ENCODE measurements around the gene SLC27A4.

GRCh38 chr9:128384801-128385495, 44.6 kb downstream of the SLC27A4 start:
- TF ChIP-seq CTCF (conservative IDR thresholded peaks at IDR 0.05 in 1 of 2, IDR thresholded peaks at IDR 0.05 in 1 of 2; ENCODE audit: extremely low read depth in 1 of 2, insufficient read depth in 1 of 2, low read depth in 1 of 2, low read length in 2 of 2): no peak
- TF ChIP-seq EZH2 (IDR thresholded peaks at IDR 0.05; ENCODE audit: borderline replicate concordance, low read length): no peak
